ENCODE results near the gene NRXN3.

- TF ChIP-seq EZH2 (IDR thresholded peaks at IDR 0.05; ENCODE audit: borderline replicate concordance, low read length) (no peak), CTCF (conservative IDR thresholded peaks at IDR 0.05 in 1 of 2, IDR thresholded peaks at IDR 0.05 in 1 of 2; ENCODE audit: extremely low read depth in 1 of 2, insufficient read depth in 1 of 2, low read depth in 1 of 2, low read length in 2 of 2) (no peak)
These were observed 1656.2 kb downstream of the NRXN3 start for GRCh38 chr14:79826362-79826761.

Measured in mammary epithelial cell (primary cell).